ENCODE measurements around the gene KNTC1.
A peak's percentile ranks its signal among the peaks of the same experiment; 100 is the strongest.
"Not testable (repeated sequence)": the region's sequence is repeated elsewhere in the genome, so short reads cannot be mapped to it uniquely, and the experiment has no call there.

Gene KNTC1

GRCh38 chr12:122506393-122506938 lies 20.6 kb upstream of the KNTC1 start:
- no peak for DNase-seq

- no peak for DNase-seq
Observed at GRCh38 chr12:122508163-122508562, 18.9 kb upstream of the KNTC1 start.

GRCh38 chr12:122513028-122513427 lies 14.0 kb upstream of the KNTC1 start:
- not testable (repeated sequence) for DNase-seq

GRCh38 chr12:122513660-122514059 lies 13.4 kb upstream of the KNTC1 start:
- no peak for DNase-seq

GRCh38 chr12:122515275-122515674 lies 11.8 kb upstream of the KNTC1 start:
- no peak for DNase-seq

- no peak for DNase-seq
Observed at GRCh38 chr12:122516544-122517361, 10.3 kb upstream of the KNTC1 start.

GRCh38 chr12:122517877-122518276 lies 9.2 kb upstream of the KNTC1 start:
- DNase-seq, result no peak

GRCh38 chr12:122518908-122519307 lies 8.1 kb upstream of the KNTC1 start:
- no peak for DNase-seq

GRCh38 chr12:122519418-122519817 lies 7.6 kb upstream of the KNTC1 start:
- DNase-seq, result no peak

- no peak for DNase-seq
Observed at GRCh38 chr12:122520676-122521075, 6.4 kb upstream of the KNTC1 start.

- no peak for DNase-seq
Observed at GRCh38 chr12:122523280-122523679, 3.8 kb upstream of the KNTC1 start.

- no peak for DNase-seq
Observed at GRCh38 chr12:122523846-122524718, 3.0 kb upstream of the KNTC1 start.

- DNase-seq, result peak; percentile 15 to 27
Observed at GRCh38 chr12:122527478-122527944, 462 bp downstream of the KNTC1 start.

- DNase-seq, result no peak
Observed at GRCh38 chr12:122528582-122528981, 1.5 kb downstream of the KNTC1 start.

- no peak for DNase-seq
Observed at GRCh38 chr12:122528992-122529391, 1.9 kb downstream of the KNTC1 start.

GRCh38 chr12:122533856-122534255 lies 6.8 kb downstream of the KNTC1 start:
- no peak for DNase-seq

- DNase-seq, result no peak
Observed at GRCh38 chr12:122537021-122537420, 10.0 kb downstream of the KNTC1 start.

- DNase-seq, result no peak
Observed at GRCh38 chr12:122538496-122538895, 11.4 kb downstream of the KNTC1 start.

GRCh38 chr12:122544537-122544936 lies 17.5 kb downstream of the KNTC1 start:
- DNase-seq, result no peak

- DNase-seq, result no peak
Observed at GRCh38 chr12:122545855-122546254, 18.8 kb downstream of the KNTC1 start.

GRCh38 chr12:122547330-122547729 lies 20.3 kb downstream of the KNTC1 start:
- DNase-seq, result no peak

GRCh38 chr12:122558745-122559641 lies 31.9 kb downstream of the KNTC1 start:
- no peak for DNase-seq
